ENCODE data around the gene ST3GAL3.

The ST3GAL3 gene

DNA sequence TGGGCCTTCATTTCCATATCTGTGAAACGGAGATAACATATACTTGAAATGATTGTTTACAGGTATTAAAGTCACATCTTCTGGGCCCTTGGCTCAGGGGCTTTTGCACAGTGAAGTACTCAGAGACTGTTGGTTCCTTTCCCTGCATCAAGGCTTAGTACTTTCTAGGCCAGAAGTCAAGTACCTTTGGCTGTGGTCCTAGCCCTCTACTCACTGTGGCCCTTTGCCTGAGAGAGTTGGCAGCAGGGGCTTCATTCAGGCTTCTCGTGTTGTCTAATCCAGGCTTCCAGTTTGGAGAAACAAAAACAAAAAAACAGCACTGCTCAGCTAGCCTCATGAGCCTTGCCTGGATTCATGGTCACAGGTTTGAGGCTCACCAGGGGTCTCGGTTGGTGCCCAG is 254.4 kb downstream of the ST3GAL3 start:
- no peak overlapping the region for H3K9ac ChIP-seq
- no peaks in the 10 kb centered on the region for H3K27me3 ChIP-seq (ENCODE audit: insufficient read depth, low read depth)
- no peak overlapping the region for H3K4me3 ChIP-seq (IDR thresholded peaks at IDR 0.05; ENCODE audit: insufficient read depth, low read depth, low read length)
- H4K20me1 ChIP-seq (ENCODE audit: insufficient read depth), result no peaks in the 10 kb centered on the region
- H3K79me2 ChIP-seq (ENCODE audit: insufficient read depth, low read depth), result no peaks in the 10 kb centered on the region
- no peak for TF ChIP-seq CTCF (conservative IDR thresholded peaks at IDR 0.05; ENCODE audit: low read depth, low read length)
- H3K4me1 ChIP-seq (ENCODE audit: low read depth, poor library complexity, severe bottlenecking), result peaks cover 7% of the 10 kb centered on the region
- no peaks in the 10 kb centered on the region for H3K36me3 ChIP-seq (ENCODE audit: insufficient read depth)
- no peak overlapping the region for H2AFZ ChIP-seq (ENCODE audit: low read depth)
- H3K4me2 ChIP-seq, result no peak overlapping the region
- H3K27ac ChIP-seq, result no peak overlapping the region

DNA sequence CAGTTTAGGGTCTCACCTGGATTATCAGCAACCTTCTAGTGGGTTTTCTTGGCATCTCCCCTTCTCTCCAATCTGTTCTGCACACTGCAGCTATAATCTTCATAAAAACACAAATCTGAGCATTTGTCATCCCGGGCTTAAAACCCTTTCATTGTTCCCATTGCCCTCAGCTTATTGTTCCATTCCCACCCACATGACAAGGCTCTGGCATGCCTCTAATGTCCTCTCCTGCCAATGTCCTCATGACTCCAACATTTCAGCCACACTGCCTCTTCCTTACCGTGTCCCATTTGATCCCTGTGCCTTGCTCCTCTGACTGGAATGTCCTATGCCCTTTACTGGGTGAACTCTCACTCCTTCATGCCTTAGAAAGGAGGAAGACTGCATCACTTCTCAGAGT is 255.0 kb downstream of the ST3GAL3 start:
- H3K27me3 ChIP-seq (ENCODE audit: insufficient read depth, low read depth), result no peaks in the 10 kb centered on the region
- no peak overlapping the region for H3K4me3 ChIP-seq (IDR thresholded peaks at IDR 0.05; ENCODE audit: insufficient read depth, low read depth, low read length)
- no peak overlapping the region for H3K4me2 ChIP-seq
- no peaks in the 10 kb centered on the region for H4K20me1 ChIP-seq (ENCODE audit: insufficient read depth)
- H3K36me3 ChIP-seq (ENCODE audit: insufficient read depth), result no peaks in the 10 kb centered on the region
- H3K27ac ChIP-seq, result no peak overlapping the region
- H3K9ac ChIP-seq, result no peak overlapping the region
- no peak overlapping the region for H2AFZ ChIP-seq (ENCODE audit: low read depth)
- no peaks in the 10 kb centered on the region for H3K79me2 ChIP-seq (ENCODE audit: insufficient read depth, low read depth)
- peaks cover 7% of the 10 kb centered on the region for H3K4me1 ChIP-seq (ENCODE audit: low read depth, poor library complexity, severe bottlenecking)
- no peak for TF ChIP-seq CTCF (conservative IDR thresholded peaks at IDR 0.05; ENCODE audit: low read depth, low read length)

DNA sequence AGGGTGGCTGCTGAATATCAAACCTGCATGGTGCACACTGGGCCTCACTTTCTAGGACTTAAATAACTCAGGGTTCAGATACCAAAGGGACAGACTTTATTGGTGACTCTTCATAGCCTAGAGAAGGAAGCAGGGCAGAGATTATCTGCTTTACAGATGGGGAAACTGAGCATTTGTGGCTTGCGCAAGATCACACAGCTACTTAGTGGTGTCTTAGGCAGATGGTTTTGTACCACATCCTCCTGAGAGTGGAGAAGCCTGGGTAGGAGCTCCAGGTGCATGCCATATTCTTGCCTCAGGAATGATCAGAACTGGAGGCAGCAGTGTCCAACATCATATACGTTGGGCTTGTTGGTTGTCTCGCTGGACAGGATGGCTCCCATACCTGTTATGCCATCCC is 255.7 kb downstream of the ST3GAL3 start:
- H3K27me3 ChIP-seq (ENCODE audit: insufficient read depth, low read depth), result no peaks in the 10 kb centered on the region
- H3K36me3 ChIP-seq (ENCODE audit: insufficient read depth), result no peaks in the 10 kb centered on the region
- TF ChIP-seq CTCF (conservative IDR thresholded peaks at IDR 0.05; ENCODE audit: low read depth, low read length), result no peak
- H3K4me2 ChIP-seq, result no peak overlapping the region
- H4K20me1 ChIP-seq (ENCODE audit: insufficient read depth), result no peaks in the 10 kb centered on the region
- no peaks in the 10 kb centered on the region for H3K79me2 ChIP-seq (ENCODE audit: insufficient read depth, low read depth)
- no peak overlapping the region for H3K4me3 ChIP-seq (IDR thresholded peaks at IDR 0.05; ENCODE audit: insufficient read depth, low read depth, low read length)
- H2AFZ ChIP-seq (ENCODE audit: low read depth), result no peak overlapping the region
- H3K27ac ChIP-seq, result no peak overlapping the region
- H3K9ac ChIP-seq, result no peak overlapping the region
- peaks cover 7% of the 10 kb centered on the region for H3K4me1 ChIP-seq (ENCODE audit: low read depth, poor library complexity, severe bottlenecking)

- Histone ChIP-seq H3K4me2 (no peak overlapping the region), H3K27me3 (ENCODE audit: insufficient read depth, low read depth) (no peaks in the 10 kb centered on the region), H2AFZ (ENCODE audit: low read depth) (no peak overlapping the region), H3K4me1 (ENCODE audit: low read depth, poor library complexity, severe bottlenecking) (peaks cover 7% of the 10 kb centered on the region), H4K20me1 (ENCODE audit: insufficient read depth) (no peaks in the 10 kb centered on the region), H3K36me3 (ENCODE audit: insufficient read depth) (no peaks in the 10 kb centered on the region), H3K79me2 (ENCODE audit: insufficient read depth, low read depth) (no peaks in the 10 kb centered on the region), H3K9ac (no peak overlapping the region), H3K27ac (no peak overlapping the region), H3K4me3 (IDR thresholded peaks at IDR 0.05; ENCODE audit: insufficient read depth, low read depth, low read length) (no peak overlapping the region)
- no peak for TF ChIP-seq CTCF (conservative IDR thresholded peaks at IDR 0.05; ENCODE audit: low read depth, low read length)
Measured at GRCh38 chr1:43963890-43964289, 256.6 kb downstream of the ST3GAL3 start.

Data from KMS-11 (cell line).